ENCODE results near the gene CCNE1.
A peak's percentile ranks its signal among the peaks of the same experiment; 100 is the strongest.

The CCNE1 gene

GRCh38 chr19:29844891-29845573 lies 33.2 kb downstream of the CCNE1 start:
- DNase-seq (ENCODE audit: low read depth), result peak; percentile 93

GRCh38 chr19:29845574-29846176 lies 33.9 kb downstream of the CCNE1 start:
- peak; percentile 26 for DNase-seq (ENCODE audit: low read depth)

GRCh38 chr19:29849208-29849607 lies 37.4 kb downstream of the CCNE1 start:
- DNase-seq (ENCODE audit: low read depth), result no peak

- DNase-seq (ENCODE audit: low read depth), result no peak
Measured at GRCh38 chr19:29850482-29850881, 38.7 kb downstream of the CCNE1 start.

GRCh38 chr19:29851769-29852521 lies 40.2 kb downstream of the CCNE1 start:
- no peak for DNase-seq (ENCODE audit: low read depth)

GRCh38 chr19:29854033-29854432 lies 42.2 kb downstream of the CCNE1 start:
- no peak for DNase-seq (ENCODE audit: low read depth)

- no peak for DNase-seq (ENCODE audit: low read depth)
Measured at GRCh38 chr19:29855087-29855486, 43.3 kb downstream of the CCNE1 start.

- DNase-seq (ENCODE audit: low read depth), result no peak
Measured at GRCh38 chr19:29855741-29856500, 44.1 kb downstream of the CCNE1 start.

GRCh38 chr19:29858000-29858596 lies 46.3 kb downstream of the CCNE1 start:
- no peak for DNase-seq (ENCODE audit: low read depth)

GRCh38 chr19:29858621-29859020 lies 46.8 kb downstream of the CCNE1 start:
- DNase-seq (ENCODE audit: low read depth), result no peak

GRCh38 chr19:29860492-29860891 lies 48.7 kb downstream of the CCNE1 start:
- no peak for DNase-seq (ENCODE audit: low read depth)

GRCh38 chr19:29861574-29861973 lies 49.8 kb downstream of the CCNE1 start:
- DNase-seq (ENCODE audit: low read depth), result no peak

GRCh38 chr19:29866011-29866410 lies 54.2 kb downstream of the CCNE1 start:
- no peak for DNase-seq (ENCODE audit: low read depth)

- DNase-seq (ENCODE audit: low read depth), result no peak
Measured at GRCh38 chr19:29867984-29868383, 56.2 kb downstream of the CCNE1 start.

GRCh38 chr19:29871143-29871542 lies 59.4 kb downstream of the CCNE1 start:
- DNase-seq (ENCODE audit: low read depth), result no peak

- DNase-seq (ENCODE audit: low read depth), result no peak
Measured at GRCh38 chr19:29872224-29872731, 60.5 kb downstream of the CCNE1 start.

- DNase-seq (ENCODE audit: low read depth), result peak; percentile 55
Measured at GRCh38 chr19:29873024-29873800, 61.4 kb downstream of the CCNE1 start.

All from stimulated activated CD4-positive, alpha-beta T cell treated with anti-CD3 and anti-CD28 coated beads, Interleukin-2, amount 100 ng/mL, for 4 hours (primary cell).